Adrenal gland (tissue), 12 donors: ENCODE measurements around the gene MMP20. TPM values are rescaled to one million over a fixed set of nuclear protein-coding genes. Genes with fewer than 3 reads are reported as not detected.
A peak's percentile ranks its signal among the peaks of the same experiment; 100 is the strongest.

Experiments
- DNase-seq, 7 donors: peaks; one replicate each; pipeline ENCODE4 v3.0.0-alpha.2; 2019 to 2020
- H3K27ac ChIP-seq, 5 donors: fragments of 200-600 bp; sonication (generic) in 4 of 5; 1 replicate in 3 of 5; 2 replicates in 2 of 5; pipeline versions ENCODE4 v1.5.1 to v1.8.0; 2016 to 2020; ENCODE audit warnings: mild to moderate bottlenecking in 1 of 5
- H3K27me3 ChIP-seq: fragments of 200-600 bp; 2 replicates; pipeline ENCODE4 v1.8.0; 2021
- H3K36me3 ChIP-seq, 2 donors: fragments of 200-600 bp; replicated peaks in 1 of 2; 1 replicate in 1 of 2; 2 replicates in 1 of 2; pipeline versions ENCODE4 v1.5.1 to v1.8.0; 2018 to 2022
- H3K4me1 ChIP-seq, 2 donors: fragments of 200-600 bp; replicated peaks in 1 of 2; 1 replicate in 1 of 2; 2 replicates in 1 of 2; pipeline versions ENCODE4 v1.5.1 to v1.8.0; 2018 to 2021
- H3K4me3 ChIP-seq, 4 donors: fragments of 200-600 bp; sonication (generic) in 3 of 4; one replicate each; pipeline ENCODE4 v1.5.1; 2016 to 2018
- H3K9me3 ChIP-seq, 3 donors: fragments of 200-600 bp; sonication (generic) in 1 of 3; replicated peaks in 1 of 3; 1 replicate in 2 of 3; 2 replicates in 1 of 3; pipeline versions ENCODE4 v1.5.1 to v1.8.0; 2016 to 2021
- POLR2A ChIP-seq, 2 donors: fragments of 450-650 bp; IDR thresholded peaks; one replicate each; pipeline ENCODE4 v1.6.1; 2017; ENCODE audit warnings: antibody characterized with exemption in 2 of 2, mild to moderate bottlenecking in 2 of 2, moderate library complexity in 1 of 2
- WGBS, 4 donors: extraction: QIAGEN DNeasy Blood & Tissue Kit in 2 of 4; methylation state at CpG; one replicate each; pipeline versions ENCODE4 v1.1.5 to v1.1.7; 2013 to 2017; 5-methylcytosine and 5-hydroxymethylcytosine counted together
- intact Hi-C, 2 donors: fragments of 100-400 bp; cut with DNase I; formaldehyde crosslinking; loops; one replicate each; pipeline versions ENCODE4 v1.14.1 to v1.15.0; 2022 to 2023
- polyA plus RNA-seq, 3 donors: library from polyadenylated mRNA; stranded (reverse); fragments of 200-250 nt in 2 of 3; fragments of 350-450 nt in 1 of 3; fragmentation: Illumina TruSeq in 1 of 3; extraction: RNeasy Lipid Tissue Mini Kit (QIAGEN cat#74804) in 1 of 3; gene quantifications; one replicate each; pipeline ENCODE4 v1.2.3, GENCODE V29; 2013 to 2014
- total RNA-seq, 9 donors: library from RNA; depleted of rRNA in 4 of 9; stranded (reverse); fragments of >200 nt in 4 of 9; fragments of 120-200 nt in 1 of 9; fragmentation: NEBNext Ultra II Directional in 1 of 9; extraction: Animal tissue kit (Norgen Biotek cat#: 25700) in 1 of 9; gene quantifications; one replicate each; pipeline versions ENCODE4 v1.1.0 to v1.2.4, GENCODE V29; 2013 to 2023
- TF ChIP-seq, protein P1 (sequence below), 6 experiments: fragments of 450-650 bp in 4 of 6; fragments of 200-600 bp in 2 of 6; sonication (generic) in 1 of 6; IDR thresholded peaks; 1 replicate in 5 of 6; 2 replicates in 1 of 6; pipeline versions ENCODE4 v1.5.1 to v1.8.0; 2016 to 2021; ENCODE audit warnings: antibody characterized with exemption in 6 of 6, mild to moderate bottlenecking in 2 of 6, moderate library complexity in 1 of 6
- donor health status: healthy with polysubstance abuse.
- donor health status: Bipolar disorder and iron deficiency.
- donor health status: DM: yes; HTN: yes; CAD: no.
- donor health status: DM: no; HTN: no; CAD: no.
- donor health status: DM: no; HTN: no; CAD: no.
- donor health status: DM: yes; HTN: yes; CAD: no.

The MMP20 gene
- total and polyA plus RNA-seq, 12 donors = not detected

DNA sequence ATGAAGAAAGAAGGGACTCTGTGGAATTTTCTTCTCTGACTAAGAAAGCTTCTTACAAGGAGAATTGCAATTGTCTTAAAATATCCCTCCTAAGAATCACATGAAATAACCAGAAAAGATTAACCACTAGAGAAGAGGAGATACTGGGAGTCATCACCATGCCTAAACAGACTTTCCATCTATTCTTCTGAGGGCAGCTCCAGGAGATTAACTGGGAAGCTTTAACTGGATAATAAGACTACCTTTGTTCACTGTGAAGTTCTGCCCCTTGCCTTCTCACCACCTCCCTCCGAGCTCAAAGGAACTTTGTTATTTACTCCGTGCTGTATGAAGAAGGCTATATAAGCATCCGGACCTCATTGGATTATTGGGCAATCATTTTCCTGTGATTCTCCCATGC, 70.0 kb downstream of the MMP20 start:
- Histone ChIP-seq H3K4me3 (no peak overlapping the region), H3K27ac (no peak overlapping the region), H3K27me3 (no peaks in the 10 kb centered on the region), H3K36me3 (no peaks in the 10 kb centered on the region), H3K4me1 (no peaks in the 10 kb centered on the region), H3K9me3 (no peaks in the 10 kb centered on the region)
- WGBS, 4 donors = 82 to 89% (median 87%) methylated on average over 3 of the region's 3 CpGs
- DNase-seq = no peak
- TF ChIP-seq POLR2A (IDR thresholded peaks at IDR 0.05) = no peak
- TF ChIP-seq, protein P1, sequence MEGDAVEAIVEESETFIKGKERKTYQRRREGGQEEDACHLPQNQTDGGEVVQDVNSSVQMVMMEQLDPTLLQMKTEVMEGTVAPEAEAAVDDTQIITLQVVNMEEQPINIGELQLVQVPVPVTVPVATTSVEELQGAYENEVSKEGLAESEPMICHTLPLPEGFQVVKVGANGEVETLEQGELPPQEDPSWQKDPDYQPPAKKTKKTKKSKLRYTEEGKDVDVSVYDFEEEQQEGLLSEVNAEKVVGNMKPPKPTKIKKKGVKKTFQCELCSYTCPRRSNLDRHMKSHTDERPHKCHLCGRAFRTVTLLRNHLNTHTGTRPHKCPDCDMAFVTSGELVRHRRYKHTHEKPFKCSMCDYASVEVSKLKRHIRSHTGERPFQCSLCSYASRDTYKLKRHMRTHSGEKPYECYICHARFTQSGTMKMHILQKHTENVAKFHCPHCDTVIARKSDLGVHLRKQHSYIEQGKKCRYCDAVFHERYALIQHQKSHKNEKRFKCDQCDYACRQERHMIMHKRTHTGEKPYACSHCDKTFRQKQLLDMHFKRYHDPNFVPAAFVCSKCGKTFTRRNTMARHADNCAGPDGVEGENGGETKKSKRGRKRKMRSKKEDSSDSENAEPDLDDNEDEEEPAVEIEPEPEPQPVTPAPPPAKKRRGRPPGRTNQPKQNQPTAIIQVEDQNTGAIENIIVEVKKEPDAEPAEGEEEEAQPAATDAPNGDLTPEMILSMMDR (IDR thresholded peaks at IDR 0.05) = no peak
- intact Hi-C loops = no loop called here

DNA sequence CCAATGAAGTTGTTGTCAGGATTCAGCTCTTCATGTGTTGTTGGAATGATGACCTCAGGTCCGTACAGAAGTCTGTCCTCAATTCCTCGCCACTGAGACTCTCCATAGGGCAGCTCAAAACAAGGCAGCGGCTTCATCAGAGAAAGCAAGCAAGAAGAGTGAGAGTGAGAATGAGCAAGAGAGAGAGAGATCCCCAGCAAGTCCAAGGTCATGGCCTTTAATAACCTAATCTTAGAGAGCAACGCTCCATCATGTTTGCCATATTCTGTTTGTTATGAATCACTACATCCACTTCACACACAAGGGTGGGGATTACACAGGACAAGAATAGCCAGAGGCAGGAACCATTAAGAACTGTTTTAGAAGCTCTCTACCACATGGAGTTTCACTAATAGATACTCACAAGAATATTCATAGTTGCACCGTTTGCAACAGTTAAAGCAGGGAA, 71.3 kb downstream of the MMP20 start:
- intact Hi-C loops = no loop called here
- WGBS, 4 donors = 59 to 75% (median 72%) methylated on average over 5 of the region's 5 CpGs
- no peak overlapping the region for H3K4me3 ChIP-seq
- no peaks in the 10 kb centered on the region for H3K27me3 ChIP-seq
- H3K4me1 ChIP-seq = no peaks in the 10 kb centered on the region
- TF ChIP-seq POLR2A (IDR thresholded peaks at IDR 0.05) = no peak
- TF ChIP-seq, protein P1 (IDR thresholded peaks at IDR 0.05) = no peak
- H3K27ac ChIP-seq = no peak overlapping the region
- H3K36me3 ChIP-seq = no peaks in the 10 kb centered on the region
- no peaks in the 10 kb centered on the region for H3K9me3 ChIP-seq
- peak in 1 of 7 donors; percentile 5 for DNase-seq

DNA sequence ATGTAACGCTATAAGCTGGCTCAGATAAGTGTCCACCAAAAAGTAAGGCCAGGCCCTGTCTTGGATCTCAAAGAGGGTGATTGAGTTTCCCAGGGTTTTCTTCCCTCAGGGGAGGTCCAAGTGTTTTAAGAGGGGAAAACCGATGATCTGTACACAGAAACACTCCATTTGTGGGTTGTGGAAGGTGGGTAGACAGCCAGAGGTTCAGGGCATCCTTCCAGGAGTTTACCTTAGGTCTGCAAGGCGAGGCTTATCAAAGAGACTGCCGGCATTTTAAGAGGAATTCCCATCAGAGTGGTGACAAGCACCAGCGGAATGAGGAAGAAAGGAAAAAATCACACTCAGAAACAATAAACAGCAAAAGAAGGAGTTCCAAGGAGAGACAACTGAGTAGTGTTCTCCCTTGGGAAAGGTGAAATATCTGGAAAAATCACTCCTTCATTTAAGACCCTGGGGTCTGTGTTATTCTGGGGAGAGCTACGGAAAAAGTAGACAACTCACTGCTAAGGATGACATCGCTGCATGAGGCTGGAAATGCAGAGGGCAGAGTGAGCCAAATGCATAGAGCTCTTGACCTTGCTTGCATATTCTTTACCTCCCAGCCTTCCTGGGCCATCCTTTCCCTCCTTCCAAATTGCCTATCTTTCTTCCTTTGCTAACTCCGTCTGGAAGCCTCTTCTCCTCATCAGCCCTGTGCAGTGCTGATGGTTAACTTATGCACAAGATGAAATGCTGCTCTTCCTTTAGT, 72.5 kb downstream of the MMP20 start:
- intact Hi-C loops = no loop called here
- no peaks in the 10 kb centered on the region for H3K36me3 ChIP-seq
- 71 to 84% (median 84%) methylated on average over 8 of the region's 8 CpGs for WGBS, 4 donors
- TF ChIP-seq POLR2A (IDR thresholded peaks at IDR 0.05) = no peak
- TF ChIP-seq, protein P1 (IDR thresholded peaks at IDR 0.05) = no peak
- no peak for DNase-seq
- no peaks in the 10 kb centered on the region for H3K4me1 ChIP-seq
- H3K27ac ChIP-seq = no peak overlapping the region
- no peaks in the 10 kb centered on the region for H3K27me3 ChIP-seq
- H3K4me3 ChIP-seq = no peak overlapping the region
- no peaks in the 10 kb centered on the region for H3K9me3 ChIP-seq

DNA sequence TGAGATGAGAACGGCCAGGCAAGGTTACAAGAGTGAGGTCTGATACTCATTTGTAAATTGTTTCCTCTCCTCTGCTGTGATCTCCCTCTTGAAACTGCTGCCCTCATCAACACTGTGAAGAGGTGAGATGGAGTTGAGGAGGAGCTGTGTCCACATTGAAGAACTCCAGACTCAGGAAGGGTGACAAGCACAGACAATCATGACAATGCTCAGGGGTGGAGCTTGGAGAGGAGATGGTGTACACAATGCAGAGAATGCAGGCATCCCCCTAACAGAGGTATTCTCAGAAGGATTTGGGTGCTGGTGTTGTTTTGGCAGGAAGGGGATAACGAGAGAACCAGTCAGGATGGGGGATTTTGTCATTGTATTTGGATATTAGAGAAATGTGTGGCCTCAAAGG, 73.1 kb downstream of the MMP20 start:
- no peaks in the 10 kb centered on the region for H3K27me3 ChIP-seq
- H3K36me3 ChIP-seq = no peaks in the 10 kb centered on the region
- no peaks in the 10 kb centered on the region for H3K4me1 ChIP-seq
- DNase-seq = no peak
- H3K4me3 ChIP-seq = no peak overlapping the region
- WGBS, 4 donors = 76 to 84% (median 79%) methylated on average over 2 of the region's 2 CpGs
- intact Hi-C loops = no loop called here
- no peaks in the 10 kb centered on the region for H3K9me3 ChIP-seq
- no peak overlapping the region for H3K27ac ChIP-seq
- TF ChIP-seq, protein P1 (IDR thresholded peaks at IDR 0.05) = no peak
- TF ChIP-seq POLR2A (IDR thresholded peaks at IDR 0.05) = no peak
